ENCODE measurements around the gene QRFP.

Gene QRFP

GRCh38 chr9:130847306-130848217 lies 49.0 kb downstream of the QRFP start:
- no peak for DNase-seq

DNA sequence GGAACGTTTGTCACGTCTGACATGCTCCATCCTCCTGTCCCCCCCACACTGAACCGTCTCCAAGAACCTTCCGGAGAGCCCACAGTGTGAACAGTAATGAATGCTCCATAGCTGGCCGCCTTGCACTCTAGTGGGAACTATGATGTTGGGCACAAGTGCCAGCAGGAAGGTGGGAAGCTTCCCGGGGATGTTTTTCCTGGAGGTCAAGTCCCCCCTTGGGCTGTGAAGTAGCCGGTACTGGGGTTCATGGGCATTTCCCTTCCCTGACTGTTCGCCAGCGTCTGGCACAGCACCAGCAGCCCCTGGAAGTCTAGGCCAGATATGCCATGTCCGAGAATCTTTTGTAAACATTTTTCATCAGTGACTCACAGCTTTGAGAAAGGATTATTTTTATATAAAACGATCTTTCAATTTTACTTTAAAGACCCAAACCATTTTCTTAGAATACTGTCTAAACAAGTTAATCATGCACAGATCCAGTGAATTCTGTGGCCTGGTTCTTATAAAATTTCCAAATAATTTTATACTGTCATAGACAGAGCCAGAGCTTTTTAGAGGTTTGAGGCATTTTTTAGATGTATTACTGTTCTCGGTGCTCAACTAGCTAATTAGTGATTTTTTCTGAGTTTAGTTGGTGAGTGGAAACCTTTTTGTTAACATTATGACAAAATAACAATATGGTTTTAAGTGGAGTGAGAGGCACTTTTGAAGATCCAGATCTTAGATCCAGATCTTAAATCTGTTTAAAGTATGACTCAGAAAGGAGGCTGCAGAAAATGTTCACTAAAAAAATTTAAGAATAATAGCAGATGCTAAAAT lies 49.9 kb downstream of the QRFP start:
- no peak for DNase-seq

GRCh38 chr9:130845901-130846481 lies 50.6 kb downstream of the QRFP start:
- DNase-seq, result no peak

- DNase-seq, result no peak
Observed at GRCh38 chr9:130845254-130845653, 51.4 kb downstream of the QRFP start.

DNA sequence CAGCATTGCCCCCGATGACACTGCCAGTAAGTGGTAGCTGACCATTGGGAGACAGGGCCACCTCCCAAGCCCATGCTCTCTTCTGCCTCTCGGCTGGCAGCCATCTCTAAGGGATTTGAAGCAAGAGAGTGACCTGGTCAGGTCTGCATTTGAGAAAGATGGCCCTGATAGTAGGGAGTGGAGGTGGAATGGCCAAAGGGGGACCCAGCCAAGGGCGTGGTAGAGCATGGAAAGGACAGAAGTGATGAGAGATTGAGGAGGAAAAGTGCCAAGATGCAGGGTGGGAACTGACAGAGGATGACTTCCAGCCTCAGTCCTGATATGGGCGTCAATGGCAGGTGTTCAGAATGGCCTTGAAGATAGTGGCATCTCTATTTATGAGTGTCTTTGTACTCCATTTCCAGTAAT lies 52.6 kb downstream of the QRFP start:
- no peak for DNase-seq

DNA sequence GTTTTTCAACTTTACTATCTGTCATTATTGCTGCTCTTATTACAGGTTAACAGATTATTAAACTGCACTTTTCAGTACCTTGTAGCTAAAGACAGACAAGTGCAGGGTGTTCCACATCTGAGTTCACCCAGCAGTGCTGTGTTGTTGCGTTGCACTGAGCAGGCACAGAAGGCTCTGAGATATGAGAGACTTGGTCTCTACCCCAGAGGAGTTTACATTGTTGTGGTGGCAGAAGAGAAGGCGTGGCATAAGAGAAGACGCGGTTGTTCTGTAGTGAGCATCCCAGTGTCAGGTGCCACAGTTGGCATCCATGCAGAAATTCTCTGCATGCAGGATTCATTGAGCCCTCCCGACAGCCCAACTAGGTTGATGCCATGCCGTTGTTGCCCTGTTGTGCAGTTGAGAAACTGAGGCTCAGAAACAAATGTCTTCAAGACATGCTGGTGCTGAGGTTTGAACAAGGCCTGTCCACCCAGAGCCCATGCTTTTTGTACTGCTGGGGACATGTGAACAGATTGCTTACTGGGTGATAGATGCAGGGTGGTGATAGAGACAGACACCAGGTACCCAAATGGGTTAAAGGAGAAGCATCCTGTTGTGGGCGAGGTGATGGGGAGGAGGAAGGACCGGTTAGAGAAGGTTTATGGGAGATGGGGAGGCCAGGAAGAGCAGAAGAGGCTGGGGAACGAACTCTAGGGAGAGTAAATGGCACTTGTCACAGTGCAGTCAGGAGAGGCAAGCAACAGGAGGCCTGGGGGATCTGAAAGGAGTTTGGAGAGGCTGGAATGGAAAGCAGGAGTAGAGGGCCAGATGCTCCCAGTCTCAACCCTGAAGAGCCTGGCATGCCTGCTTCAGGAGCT lies 53.3 kb downstream of the QRFP start:
- no peak for DNase-seq

Data from KG1 (cell line).